ENCODE results near the gene SLCO4A1.

SLCO4A1 gene

DNA sequence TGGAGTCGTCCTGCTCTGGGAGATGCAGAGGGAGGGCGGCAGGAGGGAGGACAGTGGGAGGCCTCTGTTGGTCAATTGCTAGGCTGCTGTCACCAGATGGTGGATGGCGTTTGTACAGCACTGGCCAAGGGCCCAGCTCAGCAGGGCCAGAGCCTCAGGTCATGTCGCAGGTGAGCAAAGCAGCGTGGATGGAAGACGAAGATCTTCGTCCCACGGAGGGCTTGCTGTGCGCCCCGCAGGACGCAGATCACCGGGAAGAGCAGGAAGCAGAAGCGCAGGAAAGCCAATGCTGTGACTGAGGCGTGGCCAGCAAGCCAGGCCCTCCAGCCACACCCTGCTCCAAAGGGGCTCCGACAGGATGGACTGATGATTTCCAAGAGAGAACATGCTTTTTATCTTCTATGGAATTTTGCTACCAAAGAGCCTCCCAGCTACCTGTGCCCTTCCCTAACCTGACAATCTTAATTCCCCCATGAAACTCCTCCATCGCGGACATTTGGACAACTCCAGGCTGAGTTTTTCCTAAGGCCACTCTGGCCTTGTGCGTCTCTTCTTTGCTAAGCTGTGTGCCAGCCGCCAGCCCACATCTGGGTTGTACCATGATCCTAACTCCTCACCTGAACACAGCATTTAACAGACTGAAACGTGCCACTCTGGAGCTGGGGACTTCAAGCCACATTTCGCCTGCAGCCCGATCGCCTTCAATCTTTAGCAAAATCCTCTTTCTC lies 3.5 kb upstream of the SLCO4A1 start:
- no peak for DNase-seq

DNA sequence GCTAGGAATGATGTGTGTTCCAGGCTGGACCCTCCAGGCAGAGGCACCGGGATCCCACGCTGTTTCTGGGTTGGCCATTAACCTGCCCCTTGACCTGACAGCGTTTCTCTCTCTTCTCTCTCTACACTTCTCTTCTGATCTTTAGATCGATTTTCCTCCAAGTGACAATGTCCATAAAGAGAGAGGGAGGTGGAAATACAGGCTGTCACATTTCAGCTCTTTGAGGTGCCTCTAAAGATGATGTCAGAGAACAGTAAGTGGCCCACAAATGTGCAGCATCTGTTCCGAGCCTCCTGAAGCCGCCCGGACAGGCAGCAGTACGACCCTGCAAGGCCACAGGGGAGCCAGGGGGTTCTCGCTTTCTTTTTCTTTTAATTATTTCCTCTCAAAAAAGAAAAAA lies 2.5 kb upstream of the SLCO4A1 start:
- DNase-seq, result no peak

DNA sequence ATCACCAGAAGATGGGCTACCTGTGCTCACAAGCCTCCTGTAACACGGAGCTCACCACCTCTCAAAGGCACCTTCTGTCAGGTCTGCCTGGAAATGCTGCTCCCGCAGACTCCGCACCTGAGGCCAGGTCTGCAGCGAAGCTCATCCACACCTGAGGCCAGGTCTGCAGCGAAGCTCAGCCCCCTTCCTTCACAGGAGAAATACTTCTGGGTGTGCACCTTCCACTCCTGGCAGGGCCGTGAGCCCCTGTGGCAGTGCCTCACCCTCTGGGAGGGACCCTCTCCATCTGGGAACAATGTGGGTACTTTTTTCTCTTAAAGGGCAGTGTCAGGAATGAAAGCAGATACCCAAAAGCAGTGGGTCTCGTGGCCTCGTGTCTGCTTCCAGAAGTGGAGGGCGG lies 1.4 kb upstream of the SLCO4A1 start:
- no peak for DNase-seq

DNA sequence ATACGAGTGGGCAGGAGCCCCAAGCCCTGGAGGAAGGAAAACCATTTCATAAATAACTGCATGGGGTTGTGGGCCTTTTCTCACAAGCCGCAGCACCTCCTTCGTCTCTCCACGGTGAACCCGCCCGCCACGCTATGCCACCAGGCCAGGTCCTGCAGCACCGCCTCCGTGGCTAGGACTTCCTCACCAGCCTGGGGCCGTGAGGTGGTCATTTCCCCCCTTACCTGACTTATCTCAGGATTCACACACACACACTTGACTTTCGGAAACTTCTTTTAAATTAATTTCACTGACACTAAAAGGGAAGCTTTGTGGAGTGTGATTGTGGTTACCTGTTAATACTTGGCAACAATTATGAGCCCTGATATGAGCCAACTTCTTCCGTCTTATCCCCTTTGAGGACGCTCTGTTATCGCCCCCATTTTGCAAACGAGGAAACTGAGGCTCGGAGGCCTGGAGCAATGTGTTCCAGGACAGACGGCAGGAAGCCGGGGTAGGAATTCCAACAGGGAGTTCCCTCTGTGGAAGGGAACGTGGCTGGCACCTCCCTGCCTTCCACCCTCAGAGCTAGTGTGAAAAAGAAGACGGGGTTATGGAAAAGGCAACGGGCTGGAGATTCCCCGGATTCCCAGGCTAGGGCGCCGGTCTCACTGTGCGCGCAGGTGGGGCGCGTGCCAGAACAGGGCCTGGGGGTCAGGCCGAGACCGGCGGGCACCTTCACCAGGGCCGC lies 817 bp upstream of the SLCO4A1 start:
- no peak for DNase-seq

DNA sequence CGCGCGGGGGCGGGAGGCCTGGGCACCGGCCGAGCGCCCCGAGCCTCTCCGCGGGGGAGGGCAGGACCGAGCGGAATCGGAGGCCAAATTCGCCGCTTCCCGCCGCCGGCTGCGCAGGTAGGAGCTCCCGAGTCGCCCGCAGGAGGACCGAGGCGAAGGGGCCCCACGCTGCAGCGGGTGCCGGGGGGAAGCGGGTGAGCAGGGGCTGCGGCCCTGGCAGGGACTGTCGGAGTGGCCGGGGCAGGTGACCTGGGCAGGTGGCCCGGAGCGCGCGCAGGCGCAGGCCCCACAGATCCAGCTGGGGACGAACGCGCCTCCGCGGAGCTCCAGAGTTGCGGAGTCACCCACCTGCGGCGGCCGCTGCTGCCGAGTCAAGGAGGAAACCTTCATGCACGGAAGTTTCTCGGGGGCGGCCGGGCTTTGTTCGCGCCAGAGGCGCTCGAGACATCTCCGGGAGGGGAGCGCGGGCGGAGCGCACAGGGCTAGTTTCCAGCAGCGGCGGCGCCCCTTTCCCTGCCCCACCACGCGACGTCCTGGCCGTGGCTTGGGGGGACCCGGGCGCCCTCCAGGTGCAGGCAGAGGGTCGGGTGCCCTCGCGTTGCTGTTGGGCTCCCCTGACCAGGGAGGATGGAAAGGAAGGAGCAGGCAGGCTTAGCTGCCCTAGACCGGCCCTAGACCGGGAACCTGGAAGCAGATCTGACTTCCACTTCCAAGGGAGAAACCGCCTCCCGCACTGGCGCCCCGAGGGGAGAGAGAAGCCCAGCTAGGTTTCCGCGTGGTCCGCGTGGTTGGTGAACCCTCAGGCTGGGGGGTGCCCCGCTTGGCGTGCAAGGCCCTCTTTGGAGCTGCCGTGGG lies 590 bp downstream of the SLCO4A1 start:
- DNase-seq, result peak; percentile 72

DNA sequence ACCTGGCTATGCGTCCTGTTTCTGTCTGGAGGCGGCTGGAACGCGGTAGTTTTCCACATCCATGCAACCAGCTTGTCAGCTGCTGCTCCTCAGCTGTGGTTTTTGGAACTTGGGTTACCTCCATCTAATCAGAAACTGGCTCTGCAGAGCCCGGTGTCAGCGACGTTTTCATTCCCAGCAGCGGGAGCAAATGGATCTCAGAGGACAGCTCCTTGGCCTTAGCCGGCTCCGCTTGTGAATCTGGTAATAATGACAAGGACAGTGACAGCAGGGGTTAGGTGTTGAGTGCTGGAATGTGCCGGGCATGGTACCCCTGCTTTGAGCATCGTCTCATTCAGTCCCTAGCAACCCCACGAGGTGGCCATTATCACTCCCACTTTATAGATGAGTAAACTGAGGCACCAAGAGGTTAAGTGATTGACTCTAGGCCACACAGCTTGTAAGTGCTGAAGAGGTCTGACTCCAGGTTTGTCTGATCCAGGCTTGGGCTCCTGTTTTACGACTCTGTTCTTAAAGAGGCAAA lies 1.3 kb downstream of the SLCO4A1 start:
- no peak for DNase-seq

DNA sequence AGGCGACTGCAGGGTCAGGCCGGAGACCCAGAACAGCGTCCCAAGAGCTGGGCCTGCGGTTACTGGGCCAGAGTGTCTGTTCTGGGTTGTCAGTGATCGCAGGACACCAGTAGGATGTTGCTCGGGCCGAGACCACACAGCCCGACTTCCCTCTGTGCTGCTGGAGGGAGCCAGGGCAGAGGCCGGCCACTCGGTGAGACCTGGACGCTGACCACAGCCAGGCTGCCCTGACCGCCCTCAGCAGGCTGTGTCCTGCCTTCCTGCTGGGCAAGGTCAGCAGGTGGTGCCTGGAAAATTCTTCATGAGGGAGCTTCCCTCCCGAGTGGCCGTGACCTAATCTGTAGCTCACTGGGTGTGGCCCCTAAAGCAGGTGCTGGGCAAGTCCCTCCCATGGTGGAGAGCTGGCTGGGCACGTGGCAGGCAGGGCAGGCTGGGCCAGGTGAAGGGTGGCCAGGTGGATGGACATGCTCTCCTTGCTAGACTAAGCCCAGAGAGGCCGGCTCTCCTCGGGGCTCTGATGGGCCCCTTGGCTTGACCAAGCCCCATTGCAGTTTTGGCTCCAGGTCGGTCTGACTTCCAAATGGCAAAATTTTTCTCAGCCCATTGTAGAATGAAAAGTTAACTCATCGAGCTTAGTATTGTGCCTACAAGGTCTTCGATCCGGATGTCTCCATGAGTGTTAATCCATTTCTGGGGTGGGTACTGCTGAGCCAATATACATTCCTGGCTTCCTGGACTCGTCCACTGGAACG lies 1.9 kb downstream of the SLCO4A1 start:
- no peak for DNase-seq

DNA sequence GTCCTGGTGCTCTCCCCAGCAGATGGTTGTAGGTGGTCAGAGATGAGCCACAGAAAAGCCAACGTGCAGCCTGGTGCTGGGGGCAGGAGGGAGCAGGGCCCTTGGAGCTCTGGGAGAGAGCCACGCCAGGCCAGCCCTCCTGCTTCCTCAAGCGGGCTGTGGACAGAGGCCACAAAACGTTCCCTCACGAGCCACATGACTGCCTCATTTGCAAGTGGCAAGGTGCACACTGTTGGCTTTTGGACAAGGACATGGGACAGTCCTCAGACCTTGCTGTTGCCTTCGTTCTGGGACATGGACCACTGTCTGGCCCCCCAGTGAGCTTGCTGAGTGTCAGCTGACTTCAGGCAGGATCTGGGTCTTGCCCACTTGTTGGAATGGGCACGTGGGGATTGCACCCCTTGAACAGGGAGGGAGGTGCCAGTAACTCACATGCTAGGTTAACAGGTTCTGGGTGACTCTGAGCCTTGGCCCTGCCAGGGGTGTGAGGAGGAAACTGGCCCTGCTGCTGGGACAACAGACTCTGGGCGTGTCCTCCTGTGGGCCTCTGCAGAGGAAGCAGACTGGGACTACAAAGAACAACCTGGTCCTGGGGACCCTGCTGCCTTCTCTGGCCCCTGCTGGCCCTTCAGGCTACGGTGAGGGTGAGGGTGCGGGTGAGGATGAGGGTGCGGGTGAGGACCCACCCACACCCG lies 2.6 kb downstream of the SLCO4A1 start:
- DNase-seq, result no peak

DNA sequence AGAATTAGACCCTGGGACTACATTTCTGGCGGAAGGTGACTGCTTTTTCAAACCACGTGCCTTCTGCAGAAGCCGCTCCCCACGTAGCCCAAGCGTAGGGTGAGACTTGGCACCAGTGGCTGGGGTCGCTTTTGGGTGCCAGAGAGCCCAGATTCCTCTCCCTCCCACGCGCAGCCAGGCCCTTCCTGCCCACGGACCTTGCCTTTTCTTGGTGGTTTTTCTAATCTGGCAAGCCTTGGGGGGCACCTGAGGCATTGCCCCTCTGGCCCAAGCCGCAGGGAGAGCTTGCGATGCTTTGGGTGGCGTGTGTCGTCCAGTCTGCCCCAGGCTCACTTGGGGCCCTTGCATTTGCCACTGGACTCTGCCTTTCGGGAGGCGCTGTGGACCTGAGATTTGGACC lies 3.3 kb downstream of the SLCO4A1 start:
- no peak for DNase-seq

DNA sequence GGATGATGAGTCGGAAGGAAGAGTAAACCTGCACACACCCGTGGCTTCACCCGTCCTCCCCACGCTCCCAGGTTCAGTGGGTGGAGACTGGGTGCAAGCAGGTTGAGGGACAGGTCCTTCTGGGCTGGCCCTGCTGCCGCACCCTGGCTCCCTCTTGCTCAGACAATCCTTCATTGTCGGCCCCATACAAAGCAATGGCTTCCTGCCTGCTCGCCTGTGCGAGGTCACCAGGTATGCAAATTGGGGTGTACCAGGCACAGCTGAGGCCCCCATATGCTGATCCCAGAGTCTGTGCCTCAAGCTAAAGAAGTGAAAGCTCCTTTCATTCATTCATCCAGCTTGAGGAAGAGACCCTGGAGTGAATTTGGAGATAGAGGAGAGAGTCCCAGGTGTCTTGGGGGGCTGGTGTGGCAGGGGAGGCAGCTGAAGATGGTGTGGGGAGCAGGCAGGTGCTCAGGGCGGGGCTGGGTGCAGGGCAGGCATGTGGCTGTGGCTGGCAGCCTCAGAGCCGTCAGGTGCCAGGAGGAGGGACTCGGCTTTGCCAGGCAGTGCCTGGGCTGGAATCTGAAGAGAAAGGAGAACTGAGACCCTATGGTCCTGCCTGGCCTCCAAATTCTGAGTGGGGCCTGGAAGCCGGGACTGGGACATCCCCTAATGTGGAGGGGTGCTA lies 4.7 kb downstream of the SLCO4A1 start:
- DNase-seq, result no peak

DNA sequence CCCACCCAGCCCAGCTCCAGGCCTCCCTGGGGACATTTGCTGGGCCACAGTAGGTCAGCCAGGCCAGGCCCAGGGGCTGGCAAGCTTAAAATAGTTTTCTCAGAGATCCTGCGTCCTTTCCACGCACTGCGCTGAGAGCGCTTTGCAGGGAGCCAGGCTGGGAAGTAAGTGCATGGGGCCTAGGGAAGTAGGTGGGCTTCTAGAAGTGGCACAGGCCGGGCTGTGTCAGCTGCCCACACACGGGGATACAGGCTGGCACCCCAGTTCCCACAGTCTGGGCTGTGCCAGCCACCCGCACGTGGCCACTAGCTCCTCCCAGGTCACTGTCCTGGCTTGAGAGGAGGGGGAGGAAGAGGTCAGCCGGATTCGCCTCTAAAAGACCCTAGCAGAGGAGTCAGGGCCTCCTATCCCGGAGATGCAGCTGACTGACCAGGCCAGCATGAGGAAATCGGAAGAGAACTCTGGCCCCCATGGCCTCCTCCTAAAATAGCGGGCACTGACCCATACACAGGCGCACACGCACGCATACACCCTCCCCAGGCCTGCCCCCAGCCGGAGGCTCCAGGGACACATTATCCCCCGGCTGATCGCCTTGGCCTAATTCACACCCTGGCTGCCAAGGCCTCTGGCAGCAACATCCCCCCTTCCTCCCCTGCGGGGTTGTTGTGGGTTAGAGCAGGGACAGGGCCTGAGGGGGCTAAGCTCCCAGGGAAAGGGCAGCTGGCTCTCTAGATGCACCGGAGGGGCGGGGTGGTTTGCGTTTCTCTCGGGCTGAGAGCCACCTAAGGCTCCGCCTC lies 5.4 kb downstream of the SLCO4A1 start:
- DNase-seq, result no peak

DNA sequence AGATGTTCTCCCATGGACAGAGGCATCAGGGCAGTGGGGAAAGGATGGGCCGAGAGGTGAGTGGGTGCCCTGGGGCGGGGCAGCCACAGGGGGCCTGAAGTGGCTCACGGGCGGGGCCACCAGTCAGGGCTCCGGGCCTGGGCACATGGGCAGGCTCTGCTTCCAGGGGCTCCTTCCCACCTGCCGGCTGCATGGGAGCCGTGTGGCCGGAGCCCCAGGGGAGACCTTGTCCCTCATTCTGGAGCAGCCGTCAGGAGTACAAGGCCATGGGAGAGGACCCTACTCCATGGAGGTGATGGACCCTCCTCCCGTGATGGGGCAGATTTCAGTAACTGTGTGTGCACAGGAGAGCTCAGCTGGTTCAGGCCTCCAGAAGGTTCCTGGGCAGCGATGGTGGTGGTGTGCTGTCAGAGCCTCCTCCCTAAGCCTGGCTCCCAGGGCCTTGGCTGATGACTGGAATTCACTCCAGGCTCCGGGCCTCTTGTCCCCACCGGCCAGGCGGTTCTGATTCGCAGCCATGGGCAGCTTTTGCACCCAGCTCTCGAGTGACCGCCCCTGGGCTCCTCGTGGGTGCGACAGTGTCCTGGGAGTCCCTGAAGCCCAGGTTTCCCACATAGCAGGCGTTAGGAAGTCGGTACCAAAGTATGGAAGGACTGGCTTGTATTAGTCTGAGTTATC lies 6.2 kb downstream of the SLCO4A1 start:
- DNase-seq, result no peak

DNA sequence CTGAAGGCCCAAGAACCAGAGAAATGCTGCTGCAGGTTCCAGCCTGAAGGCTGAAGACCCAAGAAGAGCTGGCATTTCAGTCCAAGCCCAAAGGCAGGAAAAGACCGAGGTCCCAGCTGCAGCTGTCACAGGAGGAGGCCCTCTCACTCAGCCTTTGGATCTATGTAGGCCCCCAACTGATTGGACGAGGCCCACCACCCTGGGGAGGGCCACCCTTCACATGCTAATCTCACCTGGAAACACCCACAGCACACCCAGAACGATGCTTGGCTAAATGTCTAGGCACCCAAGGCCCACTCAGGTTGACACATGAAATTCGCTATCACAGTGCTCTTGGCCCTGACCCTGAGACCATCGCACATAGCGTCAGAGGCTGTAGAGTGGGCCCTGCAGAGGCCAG lies 6.8 kb downstream of the SLCO4A1 start:
- no peak for DNase-seq

DNA sequence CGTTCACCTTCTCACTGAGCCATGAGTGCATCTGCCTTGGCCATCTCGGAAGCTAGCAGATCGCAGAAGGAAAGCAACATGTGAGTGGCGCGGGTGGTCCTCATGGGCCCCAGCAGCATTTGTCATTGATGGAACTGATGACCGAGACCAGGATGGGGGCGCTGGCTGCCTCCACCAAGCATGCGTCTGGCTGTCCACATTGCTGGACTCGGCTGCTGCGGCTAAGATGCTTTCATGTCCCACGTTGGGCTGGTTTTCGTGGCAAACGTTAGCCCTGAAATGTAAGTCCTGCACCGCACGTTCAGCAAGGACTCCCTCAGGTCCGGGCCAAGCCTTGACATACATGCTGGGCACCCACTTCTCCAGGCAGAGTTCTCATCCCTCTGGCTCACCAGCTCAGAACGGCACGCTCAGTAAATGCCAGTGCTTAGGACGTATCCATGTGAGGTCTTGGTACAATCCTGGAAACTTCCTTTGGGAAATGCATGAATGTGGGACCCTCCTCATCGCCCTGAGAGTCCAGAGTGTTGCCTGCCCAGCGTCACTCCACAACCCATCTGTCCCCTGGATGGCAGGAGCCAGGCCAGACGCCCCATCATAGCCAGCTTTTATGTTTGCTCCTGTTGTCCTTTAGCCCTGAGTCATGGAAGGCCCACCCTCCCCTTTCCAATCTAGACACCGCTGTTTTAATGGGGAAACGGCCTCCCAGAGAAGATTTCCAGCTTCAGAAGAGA lies 8.4 kb downstream of the SLCO4A1 start:
- DNase-seq, result no peak

DNA sequence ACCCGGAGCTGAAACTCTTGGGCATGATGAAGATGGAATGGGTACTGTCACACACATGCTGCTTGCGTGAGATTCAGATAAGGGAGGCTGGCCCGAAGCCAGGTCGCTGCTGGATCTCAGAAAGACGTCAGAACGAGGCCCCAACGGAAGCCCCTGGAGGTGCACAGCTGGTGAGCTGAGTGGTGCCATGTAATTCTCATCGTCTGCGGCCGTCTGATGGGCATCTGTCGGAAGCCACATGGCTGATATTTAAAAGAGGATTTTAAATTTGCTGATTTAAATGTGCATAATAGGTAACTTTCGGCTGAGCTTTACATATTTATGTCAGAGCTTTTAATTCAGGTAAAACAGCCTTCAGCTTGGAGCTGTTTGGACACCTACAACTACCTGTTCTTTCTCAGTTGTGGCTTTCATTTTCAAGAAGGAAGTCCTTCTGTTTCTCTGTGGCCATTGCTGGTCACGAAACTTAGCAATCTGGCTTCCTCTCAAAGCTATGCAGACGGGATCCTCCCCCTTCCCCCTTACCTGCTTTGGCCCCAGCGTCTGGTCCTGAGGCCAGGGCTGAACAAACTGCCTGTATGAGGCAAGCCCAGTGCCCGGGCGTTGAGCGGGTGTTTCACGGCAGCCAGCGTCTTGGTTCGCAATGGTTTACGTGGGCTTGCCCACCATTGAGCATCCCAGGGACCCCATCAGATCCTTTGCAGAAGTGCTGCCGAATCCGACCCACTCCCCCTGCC lies 9.2 kb downstream of the SLCO4A1 start:
- DNase-seq, result peak; percentile 78

DNA sequence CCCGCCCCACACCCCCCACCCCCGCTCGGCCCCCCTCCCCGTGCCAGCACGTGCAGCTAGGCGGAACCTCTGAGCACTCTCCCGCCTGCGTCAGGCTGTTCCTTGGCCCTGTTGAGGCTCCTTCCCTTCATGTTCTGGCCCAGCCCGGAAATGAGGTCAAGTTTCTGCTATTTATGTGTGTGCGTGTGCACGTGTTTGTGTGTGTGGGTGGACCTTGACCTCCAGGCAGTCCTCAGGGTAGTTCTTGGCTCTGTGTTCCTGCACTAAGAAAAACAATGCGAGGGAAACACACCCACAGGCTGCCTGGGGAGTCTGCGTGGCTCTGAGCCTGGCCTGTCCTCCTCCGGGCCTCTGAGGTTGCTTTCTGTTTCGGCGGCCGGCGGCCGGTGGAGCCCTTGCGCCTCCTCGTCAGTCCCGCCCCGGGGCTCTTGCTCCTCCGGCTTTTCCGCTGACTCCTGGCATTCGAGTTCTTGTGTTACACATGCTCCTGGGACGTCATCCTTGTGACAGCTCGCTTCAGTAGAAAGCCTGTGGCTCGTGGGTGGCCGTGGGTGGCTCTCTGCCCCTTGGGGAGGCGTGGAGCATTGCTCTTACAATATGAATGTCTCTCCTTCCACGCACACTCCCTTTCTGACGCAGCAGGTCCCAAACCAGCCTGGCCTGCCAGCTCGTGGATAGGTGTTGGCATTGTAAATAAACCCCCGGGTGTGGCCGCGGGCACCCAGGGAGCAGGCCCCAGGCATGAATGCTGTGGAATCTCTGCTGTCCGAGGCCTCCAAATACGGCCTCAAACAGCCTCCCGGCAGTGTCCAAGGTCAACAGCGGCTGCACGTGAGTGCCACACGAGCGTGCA lies 10.0 kb downstream of the SLCO4A1 start:
- peak; percentile 55 for DNase-seq

DNA sequence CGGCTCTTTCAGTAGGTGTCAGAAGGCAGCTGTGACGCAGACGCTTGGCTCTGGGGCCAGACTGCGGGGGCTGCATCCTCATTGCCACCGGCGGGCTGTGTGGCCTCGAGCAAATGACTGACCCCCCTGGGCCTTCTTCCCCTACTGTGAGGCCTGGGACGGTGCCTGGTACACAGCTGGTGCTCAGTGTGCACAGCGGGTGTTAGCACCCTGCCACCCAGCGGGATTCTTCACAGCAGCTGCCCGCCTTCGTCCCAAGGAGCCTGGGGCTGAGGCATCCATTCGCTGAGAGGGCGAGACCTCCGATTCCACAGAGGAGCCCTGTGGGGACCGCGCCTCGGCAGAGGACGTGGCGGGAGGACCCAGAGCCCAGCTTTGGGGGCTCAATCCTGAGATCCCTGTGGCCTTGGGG lies 10.6 kb downstream of the SLCO4A1 start:
- DNase-seq, result no peak

DNA sequence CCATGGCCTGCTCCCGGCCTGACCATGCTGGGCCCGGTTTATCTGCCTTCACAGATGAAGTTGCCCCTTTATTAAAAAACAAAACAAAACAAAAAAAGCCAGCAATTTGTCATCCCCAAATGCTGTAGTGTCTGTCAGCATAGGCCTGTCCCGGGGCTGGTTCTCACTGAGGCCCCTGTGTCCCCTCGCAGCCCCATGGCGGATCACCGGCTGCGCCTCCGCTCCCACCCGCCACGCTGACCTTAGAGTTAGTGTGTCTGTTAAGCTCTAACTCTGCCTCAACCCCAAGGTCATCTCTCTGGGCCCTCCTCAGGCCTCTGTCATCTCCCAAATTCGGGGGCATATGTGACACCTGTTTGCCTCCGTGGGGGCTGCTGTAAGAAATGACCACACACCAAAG lies 11.1 kb downstream of the SLCO4A1 start:
- no peak for DNase-seq

Measured in activated CD8-positive, alpha-beta memory T cell treated with anti-CD3 and anti-CD28 coated beads, Interleukin-2, amount 50 U/mL, for 4 hours (primary cell).